ENCODE measurements around the gene ZRANB1.

The ZRANB1 gene

GRCh38 chr10:125032474-125033020, 90.6 kb downstream of the ZRANB1 start:
- Histone ChIP-seq H3K4me3 (ENCODE audit: low read depth in 1 of 2, low read length in 2 of 2) (no peak overlapping the region), H3K27ac (ENCODE audit: low read depth, low read length) (no peak overlapping the region), H3K36me3 (ENCODE audit: control insufficient read depth in 1 of 2, insufficient read depth in 2 of 2, low read length in 2 of 2) (peaks cover 22 to 39% of the 10 kb centered on the region in 2 donors), H3K27me3 (ENCODE audit: control insufficient read depth in 1 of 2, insufficient read depth in 2 of 2, low read length in 2 of 2) (no peaks in the 10 kb centered on the region), H3K4me1 (ENCODE audit: control insufficient read depth in 1 of 2, insufficient read depth in 2 of 2, low read length in 2 of 2) (peaks cover 6 to 8% of the 10 kb centered on the region in 2 donors), H3K9me3 (ENCODE audit: control insufficient read depth in 1 of 2, low read length in 2 of 2) (no peaks in the 10 kb centered on the region), H3K9ac (ENCODE audit: low read depth in 1 of 2, low read length in 2 of 2) (no peak overlapping the region)

GRCh38 chr10:125033146-125033924, 91.4 kb downstream of the ZRANB1 start:
- Histone ChIP-seq H3K36me3 (ENCODE audit: control insufficient read depth in 1 of 2, insufficient read depth in 2 of 2, low read length in 2 of 2) (peaks cover 22 to 44% of the 10 kb centered on the region in 2 donors), H3K9ac (ENCODE audit: low read depth in 1 of 2, low read length in 2 of 2) (no peak overlapping the region), H3K9me3 (ENCODE audit: control insufficient read depth in 1 of 2, low read length in 2 of 2) (no peaks in the 10 kb centered on the region), H3K4me1 (ENCODE audit: control insufficient read depth in 1 of 2, insufficient read depth in 2 of 2, low read length in 2 of 2) (peaks cover 8 to 12% of the 10 kb centered on the region in 2 donors), H3K27ac (ENCODE audit: low read depth, low read length) (no peak overlapping the region), H3K27me3 (ENCODE audit: control insufficient read depth in 1 of 2, insufficient read depth in 2 of 2, low read length in 2 of 2) (no peaks in the 10 kb centered on the region), H3K4me3 (ENCODE audit: low read depth in 1 of 2, low read length in 2 of 2) (no peak overlapping the region)

DNA sequence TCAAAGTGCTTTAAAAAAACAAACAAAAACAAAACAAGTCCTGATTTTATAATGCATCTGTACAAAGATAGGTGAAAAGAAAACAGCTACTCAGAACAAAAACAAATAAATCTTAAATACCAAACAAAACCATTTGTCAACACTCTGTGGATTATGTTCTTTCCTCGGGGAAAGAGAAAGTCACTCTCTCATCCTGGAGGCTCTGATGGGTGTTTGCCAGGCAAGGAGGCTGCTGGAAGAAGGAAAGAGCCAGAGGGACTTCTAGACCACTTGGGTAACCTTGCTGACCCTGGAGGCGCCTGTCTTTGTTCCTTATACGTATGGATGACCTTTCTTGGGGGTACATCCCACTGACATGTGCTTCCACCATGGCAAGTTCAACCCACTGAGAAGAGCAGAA, 92.8 kb downstream of the ZRANB1 start:
- H3K4me1 ChIP-seq (ENCODE audit: control insufficient read depth in 1 of 2, insufficient read depth in 2 of 2, low read length in 2 of 2): peaks cover 21 to 23% of the 10 kb centered on the region in 2 donors
- no peak overlapping the region for H3K4me3 ChIP-seq (ENCODE audit: low read depth in 1 of 2, low read length in 2 of 2)
- no peak overlapping the region for H3K27ac ChIP-seq (ENCODE audit: low read depth, low read length)
- H3K27me3 ChIP-seq (ENCODE audit: control insufficient read depth in 1 of 2, insufficient read depth in 2 of 2, low read length in 2 of 2): no peaks in the 10 kb centered on the region
- H3K36me3 ChIP-seq (ENCODE audit: control insufficient read depth in 1 of 2, insufficient read depth in 2 of 2, low read length in 2 of 2): peaks cover 22 to 44% of the 10 kb centered on the region in 2 donors
- no peaks in the 10 kb centered on the region for H3K9me3 ChIP-seq (ENCODE audit: control insufficient read depth in 1 of 2, low read length in 2 of 2)
- H3K9ac ChIP-seq (ENCODE audit: low read depth in 1 of 2, low read length in 2 of 2): no peak overlapping the region

- Histone ChIP-seq H3K4me1 (ENCODE audit: control insufficient read depth in 1 of 2, insufficient read depth in 2 of 2, low read length in 2 of 2) (peaks cover 23 to 25% of the 10 kb centered on the region in 2 donors), H3K4me3 (ENCODE audit: low read depth in 1 of 2, low read length in 2 of 2) (no peak overlapping the region), H3K9ac (ENCODE audit: low read depth in 1 of 2, low read length in 2 of 2) (no peak overlapping the region), H3K27me3 (ENCODE audit: control insufficient read depth in 1 of 2, insufficient read depth in 2 of 2, low read length in 2 of 2) (no peaks in the 10 kb centered on the region), H3K36me3 (ENCODE audit: control insufficient read depth in 1 of 2, insufficient read depth in 2 of 2, low read length in 2 of 2) (peaks cover 22 to 41% of the 10 kb centered on the region in 2 donors), H3K9me3 (ENCODE audit: control insufficient read depth in 1 of 2, low read length in 2 of 2) (no peaks in the 10 kb centered on the region), H3K27ac (ENCODE audit: low read depth, low read length) (no peak overlapping the region)
Measured at GRCh38 chr10:125035136-125035535, 93.2 kb downstream of the ZRANB1 start.

GRCh38 chr10:125035588-125036295, 93.8 kb downstream of the ZRANB1 start:
- H3K4me3 ChIP-seq (ENCODE audit: low read depth in 1 of 2, low read length in 2 of 2): no peak overlapping the region
- no peak overlapping the region for H3K27ac ChIP-seq (ENCODE audit: low read depth, low read length)
- no peaks in the 10 kb centered on the region for H3K27me3 ChIP-seq (ENCODE audit: control insufficient read depth in 1 of 2, insufficient read depth in 2 of 2, low read length in 2 of 2)
- H3K9me3 ChIP-seq (ENCODE audit: control insufficient read depth in 1 of 2, low read length in 2 of 2): no peaks in the 10 kb centered on the region
- H3K9ac ChIP-seq (ENCODE audit: low read depth in 1 of 2, low read length in 2 of 2): no peak overlapping the region
- H3K4me1 ChIP-seq (ENCODE audit: control insufficient read depth in 1 of 2, insufficient read depth in 2 of 2, low read length in 2 of 2): peaks cover 22 to 23% of the 10 kb centered on the region in 2 donors
- peaks cover 17 to 36% of the 10 kb centered on the region in 2 donors for H3K36me3 ChIP-seq (ENCODE audit: control insufficient read depth in 1 of 2, insufficient read depth in 2 of 2, low read length in 2 of 2)

- Histone ChIP-seq H3K36me3 (ENCODE audit: control insufficient read depth in 1 of 2, insufficient read depth in 2 of 2, low read length in 2 of 2) (peaks cover 14 to 33% of the 10 kb centered on the region in 2 donors), H3K9ac (ENCODE audit: low read depth in 1 of 2, low read length in 2 of 2) (no peak overlapping the region), H3K27me3 (ENCODE audit: control insufficient read depth in 1 of 2, insufficient read depth in 2 of 2, low read length in 2 of 2) (no peaks in the 10 kb centered on the region), H3K4me3 (ENCODE audit: low read depth in 1 of 2, low read length in 2 of 2) (no peak overlapping the region), H3K4me1 (ENCODE audit: control insufficient read depth in 1 of 2, insufficient read depth in 2 of 2, low read length in 2 of 2) (peaks cover 22 to 27% of the 10 kb centered on the region in 2 donors), H3K9me3 (ENCODE audit: control insufficient read depth in 1 of 2, low read length in 2 of 2) (no peaks in the 10 kb centered on the region), H3K27ac (ENCODE audit: low read depth, low read length) (no peak overlapping the region)
Measured at GRCh38 chr10:125037145-125037877, 95.4 kb downstream of the ZRANB1 start.

Measured in duodenal mucosa (tissue), 2 donors.